GM18511 (cell line): Measurements from ENCODE around the gene SF3A2.

Source experiments
- ATAC-seq: cut with Tn5 transposase; IDR thresholded peaks from one replicate; pipeline ENCODE4 v1.9.1; 2021; ENCODE audit warnings: mild to moderate bottlenecking, moderate library complexity; ENCODE audit not compliant: unreplicated experiment

SF3A2 gene

DNA sequence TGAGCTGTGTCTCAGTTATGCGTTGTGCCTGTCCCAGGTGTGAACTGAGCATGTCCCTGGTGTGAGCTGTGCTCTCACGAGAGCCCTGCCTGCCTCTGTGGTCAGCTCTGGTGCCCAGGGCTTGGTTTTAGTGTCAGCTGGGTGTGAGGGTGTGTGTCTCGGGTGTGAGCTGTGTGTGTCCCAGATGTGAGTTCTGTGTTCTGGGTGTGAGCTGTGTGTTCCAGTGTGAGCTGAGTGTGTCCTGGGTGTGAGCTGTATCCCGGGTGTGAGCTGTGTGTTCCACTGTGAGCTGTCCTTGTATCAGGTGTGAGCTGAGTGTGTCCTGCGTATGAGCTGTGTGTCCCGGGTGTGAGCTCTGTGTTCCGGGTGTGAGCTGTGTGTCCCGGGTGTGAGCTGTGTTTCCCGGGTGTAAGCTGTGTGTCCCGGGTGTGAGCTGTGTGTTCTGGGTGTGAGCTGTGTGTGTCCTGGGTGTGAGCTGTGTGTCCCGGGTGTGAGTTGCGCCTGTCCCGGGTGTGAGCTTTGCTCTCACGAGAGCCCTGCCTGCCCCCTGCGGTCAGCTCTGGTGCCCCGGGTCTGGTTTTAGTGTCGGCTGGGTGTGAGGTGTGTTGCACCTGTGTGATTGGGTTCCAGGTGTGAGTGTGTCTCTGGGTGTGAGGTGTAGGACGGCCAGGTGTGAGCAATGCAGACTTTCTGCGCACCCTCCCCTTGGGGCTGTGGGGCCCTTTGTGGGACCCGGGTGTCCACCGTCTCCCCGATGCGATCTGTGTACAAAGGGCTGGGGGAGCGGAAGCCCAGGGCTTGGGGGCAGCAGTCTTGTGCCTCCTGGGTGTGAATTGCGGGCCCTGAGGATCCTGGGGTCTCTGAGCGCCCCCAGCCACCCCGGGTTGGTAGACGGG, 52.4 kb downstream of the SF3A2 start:
- ATAC-seq: peak; percentile 24

DNA sequence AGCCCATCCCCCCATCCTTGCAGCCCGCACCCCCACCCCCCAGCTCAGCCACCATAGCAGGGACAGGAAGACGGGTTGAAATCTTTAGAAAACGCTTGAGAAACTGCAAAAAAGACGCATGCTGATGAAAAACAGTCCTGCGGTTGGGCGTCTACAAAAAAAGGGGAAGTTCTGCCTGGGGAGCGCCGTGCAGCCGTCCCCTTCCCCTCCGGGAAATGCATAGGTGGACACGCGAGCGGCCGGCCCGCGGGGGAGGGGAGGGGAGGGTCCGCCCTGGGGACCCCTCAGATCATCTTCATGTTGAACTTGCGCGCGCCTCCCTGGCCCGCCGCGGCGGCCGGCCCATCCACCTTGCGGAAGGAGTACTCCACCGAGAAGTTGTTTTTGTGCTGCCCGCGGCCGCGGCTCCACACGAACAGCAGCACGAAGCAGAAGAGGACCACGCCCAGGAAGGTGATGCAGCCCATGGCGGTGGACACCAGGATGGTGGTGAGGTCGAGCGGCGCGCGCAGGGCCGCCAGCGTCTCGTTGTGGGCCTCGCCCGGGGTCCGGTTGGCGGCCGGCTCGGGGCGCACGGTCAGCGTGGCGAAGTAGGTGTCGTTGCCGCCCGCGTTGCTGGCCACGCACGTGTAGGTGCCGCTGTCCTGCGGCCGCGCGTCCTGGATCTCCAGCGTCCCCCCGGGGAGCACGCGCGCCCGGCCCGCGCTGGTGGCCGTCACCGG, 53.3 kb downstream of the SF3A2 start:
- peak; percentile 49 for ATAC-seq

DNA sequence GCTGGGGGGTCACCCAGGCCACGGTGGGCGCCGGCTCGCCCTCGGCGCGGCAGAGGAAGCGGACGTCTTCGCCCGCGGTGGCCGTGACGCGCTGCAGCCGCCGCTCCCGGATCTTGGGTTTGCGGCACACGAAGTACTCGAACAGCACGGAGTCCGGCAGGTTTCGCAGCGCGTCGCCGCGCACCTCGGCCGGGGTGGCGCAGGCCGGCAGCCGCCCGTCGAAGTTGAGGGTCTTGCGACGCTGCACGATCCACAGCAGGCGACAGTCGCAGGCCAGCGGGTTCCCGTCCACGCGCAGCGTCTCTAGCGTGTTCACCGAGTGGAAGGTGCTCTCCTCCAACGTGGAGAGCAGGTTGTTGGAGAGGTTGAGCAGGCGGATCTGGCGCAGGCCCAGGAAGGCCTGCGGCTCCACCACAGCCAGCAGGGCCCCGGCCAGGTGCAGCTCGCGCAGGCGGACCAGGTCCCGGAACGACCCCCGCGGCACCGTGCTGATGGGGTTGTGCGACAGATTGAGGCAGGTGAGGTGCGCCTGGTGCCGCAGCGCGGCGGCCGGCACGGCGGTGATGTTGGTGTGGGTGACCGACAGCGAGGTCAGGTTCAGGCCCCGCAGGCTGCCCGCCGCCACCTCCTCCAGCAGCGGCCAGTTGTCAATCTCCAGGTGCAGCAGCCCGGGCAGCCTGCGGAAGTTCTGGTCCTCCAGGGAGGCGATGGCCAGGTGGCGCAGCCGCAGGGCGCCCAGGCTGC, 54.0 kb downstream of the SF3A2 start:
- no peak for ATAC-seq

DNA sequence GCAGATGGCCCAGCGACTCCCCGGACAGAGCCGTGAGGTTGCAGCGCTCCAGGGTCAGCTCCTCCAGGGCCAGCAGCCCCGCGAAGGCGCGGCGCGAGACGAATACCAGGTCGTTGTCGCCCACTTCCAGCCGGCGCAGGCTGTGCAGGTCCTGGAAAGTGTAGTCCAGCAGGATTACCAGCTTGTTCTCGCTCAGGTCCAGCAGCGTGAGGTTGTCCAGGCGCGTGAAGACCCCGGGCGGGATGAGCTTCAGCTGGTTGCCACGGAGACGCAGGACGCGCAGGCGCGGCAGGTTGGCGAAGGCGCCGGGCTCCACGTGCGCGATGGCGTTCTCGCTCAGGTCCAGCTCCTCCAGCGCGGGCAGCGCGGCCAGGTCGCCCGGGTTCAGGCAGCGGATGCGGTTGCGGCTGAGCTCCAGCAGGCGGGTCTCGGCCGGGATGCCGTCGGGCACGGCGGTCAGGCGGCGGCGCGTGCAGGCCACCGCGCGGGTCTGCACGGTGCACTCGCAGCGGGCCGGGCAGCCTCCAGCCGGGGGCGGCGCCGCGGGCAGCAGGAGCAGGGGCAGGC, 54.6 kb downstream of the SF3A2 start:
- ATAC-seq: no peak

DNA sequence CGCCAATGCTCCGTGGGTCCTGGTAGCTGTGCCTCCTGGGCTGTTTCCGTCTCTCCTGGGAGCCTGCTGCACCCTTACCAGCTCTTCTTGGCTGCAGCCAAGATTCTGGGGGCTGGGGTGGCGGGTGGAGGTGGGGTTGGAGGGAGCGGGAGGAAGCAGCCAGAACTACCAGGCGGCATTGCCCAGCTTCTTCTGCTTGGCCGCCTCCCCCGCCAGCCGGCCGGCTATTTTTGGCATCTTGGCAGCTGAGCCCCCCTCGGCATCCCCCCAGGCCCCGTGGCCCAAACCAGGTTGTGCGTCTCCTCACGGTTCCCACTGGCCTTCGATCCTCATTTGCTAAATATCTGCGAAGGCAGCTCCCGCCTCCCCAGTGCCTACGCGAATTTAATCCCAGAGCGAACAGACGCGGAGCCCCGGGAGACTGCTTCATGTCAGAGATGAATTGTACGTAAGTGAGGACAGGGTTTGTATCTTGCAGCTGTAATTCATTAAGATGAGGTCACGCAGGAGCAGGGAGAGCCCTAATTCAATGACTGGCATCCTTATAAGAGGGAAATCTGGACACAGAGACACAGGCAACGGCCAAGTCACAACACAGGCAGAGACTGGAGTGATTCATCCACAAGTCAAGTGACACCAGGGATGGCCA, 58.2 kb downstream of the SF3A2 start:
- no peak for ATAC-seq

DNA sequence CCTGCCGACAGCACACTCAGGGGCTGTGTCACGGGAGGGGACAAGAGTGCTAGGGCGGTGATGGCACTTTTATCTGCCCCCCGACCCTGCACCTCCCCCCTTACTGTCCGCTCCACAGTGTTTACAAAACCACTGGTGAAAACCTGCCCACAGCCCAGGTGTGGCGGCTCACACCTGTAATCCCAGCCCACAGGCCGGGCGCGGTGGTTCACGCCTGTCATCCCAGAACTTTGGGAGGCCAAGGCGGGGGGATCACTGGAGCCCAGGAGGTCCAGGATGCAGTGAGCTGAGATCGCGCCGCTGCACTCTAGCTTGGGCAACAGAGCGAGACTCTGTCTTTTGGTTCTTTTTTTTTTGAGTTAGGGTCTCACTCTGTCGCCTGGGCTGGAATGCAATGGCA, 59.5 kb downstream of the SF3A2 start:
- no peak for ATAC-seq
